RWPE2 (cell line): ENCODE measurements around the gene MCTP2.
A peak's percentile ranks its signal among the peaks of the same experiment; 100 is the strongest.

Experiments used
- ATAC-seq: fragments of 200-7000 bp; cut with Tn5 transposase; 3 replicates; pipeline ENCODE4 v1.9.1; 2021; ENCODE audit warnings: low read depth
- DNase-seq: peaks from one replicate; pipeline ENCODE4 v3.0.0-alpha.2; 2020; ENCODE audit warnings: low spot score
- H3K27ac ChIP-seq: fragments of 450-650 bp; 2 replicates; pipeline ENCODE4 v1.5.1; 2017; ENCODE audit warnings: mild to moderate bottlenecking; ENCODE audit not compliant: poor library complexity, severe bottlenecking
- H3K27me3 ChIP-seq: fragments of 250-450 bp; sonication (Bioruptor Pico); 2 replicates; pipeline ENCODE4 v1.5.1; 2021; ENCODE audit warnings: mild to moderate bottlenecking, moderate library complexity; ENCODE audit not compliant: insufficient read depth, poor library complexity, severe bottlenecking
- H3K36me3 ChIP-seq: fragments of 250-450 bp; sonication (Bioruptor Pico); 2 replicates; pipeline ENCODE4 v1.5.1; 2020; ENCODE audit warnings: low read depth, mild to moderate bottlenecking, moderate library complexity
- H3K4me1 ChIP-seq: fragments of 250-450 bp; sonication (Bioruptor Pico); 2 replicates; pipeline ENCODE4 v1.5.1; 2021; ENCODE audit warnings: mild to moderate bottlenecking, moderate library complexity; ENCODE audit not compliant: insufficient read depth, poor library complexity, severe bottlenecking
- H3K4me3 ChIP-seq: fragments of 250-450 bp; sonication (Bioruptor Pico); 2 replicates; pipeline ENCODE4 v1.5.1; 2021; ENCODE audit warnings: mild to moderate bottlenecking, moderate library complexity; ENCODE audit not compliant: severe bottlenecking
- H3K9me3 ChIP-seq: fragments of 250-450 bp; sonication (Bioruptor Pico); 2 replicates; pipeline ENCODE4 v1.5.1; 2021; ENCODE audit warnings: mild to moderate bottlenecking, moderate library complexity; ENCODE audit not compliant: severe bottlenecking
- CTCF ChIP-seq: fragments of 450-650 bp; IDR thresholded peaks from one replicate; pipeline ENCODE4 v1.5.1; 2017; ENCODE audit warnings: mild to moderate bottlenecking, moderate library complexity; ENCODE audit not compliant: poor library complexity, severe bottlenecking

The MCTP2 gene

GRCh38 chr15:94336817-94337467, 105.6 kb downstream of the MCTP2 start:
- Histone ChIP-seq H3K4me3 (no peak overlapping the region), H3K9me3 (no peaks in the 10 kb centered on the region), H3K27ac (no peak overlapping the region), H3K4me1 (no peaks in the 10 kb centered on the region), H3K36me3 (peaks cover 19% of the 10 kb centered on the region), H3K27me3 (no peaks in the 10 kb centered on the region)
- DNase-seq, result no peak
- no peak for TF ChIP-seq CTCF
- no peak for ATAC-seq

- ATAC-seq, result no peak
- no peak overlapping the region for H3K4me3 ChIP-seq
- H3K27ac ChIP-seq, result no peak overlapping the region
- DNase-seq, result no peak
- TF ChIP-seq CTCF, result no peak
- no peaks in the 10 kb centered on the region for H3K4me1 ChIP-seq
- no peaks in the 10 kb centered on the region for H3K27me3 ChIP-seq
- H3K9me3 ChIP-seq, result no peaks in the 10 kb centered on the region
- H3K36me3 ChIP-seq, result peaks cover 27% of the 10 kb centered on the region
These were observed 107.0 kb downstream of the MCTP2 start for GRCh38 chr15:94338243-94338846.

GRCh38 chr15:94346282-94346681, 114.9 kb downstream of the MCTP2 start:
- no peaks in the 10 kb centered on the region for H3K4me1 ChIP-seq
- peaks cover 15% of the 10 kb centered on the region for H3K36me3 ChIP-seq
- H3K27me3 ChIP-seq, result no peaks in the 10 kb centered on the region
- peak; percentile 17 for TF ChIP-seq CTCF
- ATAC-seq (0 out of 3 replicates have a peak, but pooled peaks have one; percentile 32), DNase-seq (no peak)
- no peaks in the 10 kb centered on the region for H3K9me3 ChIP-seq
- no peak overlapping the region for H3K4me3 ChIP-seq
- no peak overlapping the region for H3K27ac ChIP-seq

GRCh38 chr15:94348084-94348483, 116.7 kb downstream of the MCTP2 start:
- ATAC-seq, result peak; percentile 73
- H3K27ac ChIP-seq, result no peak overlapping the region

More at GRCh38 chr15:94348084-94348483, 116.7 kb downstream of the MCTP2 start:
- no peak for TF ChIP-seq CTCF
- Histone ChIP-seq H3K4me3 (no peak overlapping the region), H3K4me1 (no peaks in the 10 kb centered on the region), H3K27me3 (no peaks in the 10 kb centered on the region), H3K36me3 (no peaks in the 10 kb centered on the region; the same call in 1 of the 2 replicates), H3K9me3 (no peaks in the 10 kb centered on the region)
- no peak for DNase-seq
